Upper lobe of right lung (tissue), 1 donor: ENCODE results near the gene RBKS. TPM values are rescaled to one million over a fixed set of nuclear protein-coding genes. Genes with fewer than 3 reads are reported as not detected.

Experiments
- ATAC-seq: fragments of 200-7000 bp; cut with Tn5 transposase; one replicate; pipeline ENCODE4 v1.9.1; 2020; ENCODE audit warnings: mild to moderate bottlenecking, moderate library complexity
- DNase-seq: peaks from one replicate; pipeline ENCODE4 v3.0.0-alpha.2; 2020
- H3K27ac ChIP-seq: fragments of 200-600 bp; one replicate; pipeline ENCODE4 v1.8.0; 2022
- H3K27me3 ChIP-seq: fragments of 200-600 bp; one replicate; pipeline ENCODE4 v1.8.0; 2022; ENCODE audit warnings: mild to moderate bottlenecking
- H3K36me3 ChIP-seq: fragments of 200-600 bp; one replicate; pipeline ENCODE4 v1.8.0; 2022
- H3K4me1 ChIP-seq: fragments of 200-600 bp; one replicate; pipeline ENCODE4 v1.8.0; 2022
- H3K4me3 ChIP-seq: fragments of 200-600 bp; one replicate; pipeline ENCODE4 v1.8.0; 2022; ENCODE audit warnings: mild to moderate bottlenecking
- H3K9me3 ChIP-seq: fragments of 200-600 bp; one replicate; pipeline ENCODE4 v1.8.0; 2022
- intact Hi-C: fragments of 100-400 bp; cut with DNase I; formaldehyde crosslinking; loops from one replicate; pipeline ENCODE4 v1.11.0; 2022
- total RNA-seq: library from RNA; stranded (reverse); fragmentation: NEBNext Ultra II Directional; extraction: Animal tissue kit (Norgen Biotek cat#: 25700); gene quantifications from one replicate; pipeline ENCODE4 v1.2.1, GENCODE V29; 2021
- TF ChIP-seq, protein P1 (sequence below): fragments of 200-600 bp; IDR thresholded peaks from one replicate; pipeline ENCODE4 v1.8.0; 2022; ENCODE audit warnings: antibody characterized with exemption
- donor health status: DM: no; HTN: yes; CAD: no; lungs with severe emphysema.

Gene RBKS
- total RNA-seq, 1 donor from 2014 or later, result 1.9 TPM

DNA sequence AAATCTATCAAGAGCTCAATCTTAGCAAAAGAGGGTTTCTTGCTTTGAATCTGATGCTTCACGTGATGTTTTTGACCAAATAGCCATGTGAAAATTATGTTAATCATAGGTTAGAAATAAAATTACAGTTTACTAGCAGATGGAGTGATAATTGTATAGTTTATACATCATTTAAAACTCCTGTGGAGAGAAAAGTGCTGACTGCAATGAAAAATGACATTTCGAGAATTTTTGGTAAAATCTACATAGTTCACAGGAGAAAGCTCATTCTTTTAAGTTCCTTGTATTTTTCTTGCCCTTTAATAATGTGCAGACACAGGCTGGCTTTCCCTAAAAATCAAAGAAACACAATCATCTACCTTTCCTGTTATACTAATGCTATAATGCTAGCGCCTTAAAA, 33.2 kb downstream of the RBKS start:
- ATAC-seq (no peak), DNase-seq (no peak)
- Histone ChIP-seq H3K27me3 (no peaks in the 10 kb centered on the region), H3K4me3 (no peak overlapping the region), H3K9me3 (no peaks in the 10 kb centered on the region), H3K27ac (no peak overlapping the region), H3K36me3 (no peaks in the 10 kb centered on the region), H3K4me1 (no peaks in the 10 kb centered on the region)
- TF ChIP-seq, protein P1, sequence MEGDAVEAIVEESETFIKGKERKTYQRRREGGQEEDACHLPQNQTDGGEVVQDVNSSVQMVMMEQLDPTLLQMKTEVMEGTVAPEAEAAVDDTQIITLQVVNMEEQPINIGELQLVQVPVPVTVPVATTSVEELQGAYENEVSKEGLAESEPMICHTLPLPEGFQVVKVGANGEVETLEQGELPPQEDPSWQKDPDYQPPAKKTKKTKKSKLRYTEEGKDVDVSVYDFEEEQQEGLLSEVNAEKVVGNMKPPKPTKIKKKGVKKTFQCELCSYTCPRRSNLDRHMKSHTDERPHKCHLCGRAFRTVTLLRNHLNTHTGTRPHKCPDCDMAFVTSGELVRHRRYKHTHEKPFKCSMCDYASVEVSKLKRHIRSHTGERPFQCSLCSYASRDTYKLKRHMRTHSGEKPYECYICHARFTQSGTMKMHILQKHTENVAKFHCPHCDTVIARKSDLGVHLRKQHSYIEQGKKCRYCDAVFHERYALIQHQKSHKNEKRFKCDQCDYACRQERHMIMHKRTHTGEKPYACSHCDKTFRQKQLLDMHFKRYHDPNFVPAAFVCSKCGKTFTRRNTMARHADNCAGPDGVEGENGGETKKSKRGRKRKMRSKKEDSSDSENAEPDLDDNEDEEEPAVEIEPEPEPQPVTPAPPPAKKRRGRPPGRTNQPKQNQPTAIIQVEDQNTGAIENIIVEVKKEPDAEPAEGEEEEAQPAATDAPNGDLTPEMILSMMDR, result no peak
- intact Hi-C loops, result no loop called here

- no peaks in the 10 kb centered on the region for H3K36me3 ChIP-seq
- no peak overlapping the region for H3K4me3 ChIP-seq
- TF ChIP-seq, protein P1, result no peak
- no peak for DNase-seq
- no peak overlapping the region for H3K27ac ChIP-seq
- intact Hi-C loops, result no loop called here
- H3K4me1 ChIP-seq, result no peaks in the 10 kb centered on the region
- H3K27me3 ChIP-seq, result no peaks in the 10 kb centered on the region
- H3K9me3 ChIP-seq, result no peaks in the 10 kb centered on the region
- no peak for ATAC-seq
Measured at GRCh38 chr2:27856386-27856785, 33.8 kb downstream of the RBKS start.

DNA sequence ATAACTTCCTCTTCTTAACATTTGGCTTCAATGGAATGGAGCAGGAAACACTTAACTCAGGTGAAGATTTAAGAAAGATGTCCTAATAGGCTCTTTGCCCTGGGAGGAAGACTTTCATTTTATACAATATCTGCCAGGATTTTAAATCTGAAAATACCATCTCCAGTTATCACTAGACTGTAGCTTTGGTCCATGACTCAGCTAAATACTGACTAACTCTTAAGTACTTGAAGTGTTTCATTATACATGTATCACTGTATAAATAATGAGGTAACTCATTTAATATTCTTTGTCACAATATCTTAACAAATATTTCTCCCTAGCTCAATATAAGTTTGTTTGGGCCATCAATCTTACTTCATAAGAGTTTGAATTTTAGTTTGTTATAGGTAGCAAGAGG, 34.7 kb downstream of the RBKS start:
- no peaks in the 10 kb centered on the region for H3K9me3 ChIP-seq
- TF ChIP-seq, protein P1, result no peak
- no peaks in the 10 kb centered on the region for H3K27me3 ChIP-seq
- H3K36me3 ChIP-seq, result no peaks in the 10 kb centered on the region
- intact Hi-C loops, result no loop called here
- no peak overlapping the region for H3K4me3 ChIP-seq
- no peak for DNase-seq
- no peak overlapping the region for H3K27ac ChIP-seq
- peak; percentile 51 for ATAC-seq
- H3K4me1 ChIP-seq, result no peaks in the 10 kb centered on the region

GRCh38 chr2:27854229-27854862, 35.8 kb downstream of the RBKS start:
- H3K27ac ChIP-seq, result no peak overlapping the region
- no peaks in the 10 kb centered on the region for H3K27me3 ChIP-seq
- ATAC-seq (no peak), DNase-seq (no peak)
- no peaks in the 10 kb centered on the region for H3K36me3 ChIP-seq
- no peaks in the 10 kb centered on the region for H3K9me3 ChIP-seq
- TF ChIP-seq, protein P1, result no peak
- H3K4me3 ChIP-seq, result no peak overlapping the region
- intact Hi-C loops, result no loop called here
- H3K4me1 ChIP-seq, result no peaks in the 10 kb centered on the region

- Histone ChIP-seq H3K27me3 (no peaks in the 10 kb centered on the region), H3K9me3 (no peaks in the 10 kb centered on the region), H3K4me3 (no peak overlapping the region), H3K27ac (no peak overlapping the region), H3K36me3 (no peaks in the 10 kb centered on the region), H3K4me1 (no peaks in the 10 kb centered on the region)
- ATAC-seq (no peak), DNase-seq (no peak)
- TF ChIP-seq, protein P1, result no peak
- intact Hi-C loops, result no loop called here
Measured at GRCh38 chr2:27852691-27853090, 37.5 kb downstream of the RBKS start.
